Fibroblast of peridontal ligament (primary cell): ENCODE measurements around the gene SGPP1.
"Not testable (repeated sequence)": the region's sequence is repeated elsewhere in the genome, so short reads cannot be mapped to it uniquely, and the experiment has no call there.

Experiments used
- DNase-seq: peaks from one replicate; pipeline ENCODE4 v3.0.0-alpha.2; 2010; ENCODE audit errors: extremely low read depth

SGPP1 gene

DNA sequence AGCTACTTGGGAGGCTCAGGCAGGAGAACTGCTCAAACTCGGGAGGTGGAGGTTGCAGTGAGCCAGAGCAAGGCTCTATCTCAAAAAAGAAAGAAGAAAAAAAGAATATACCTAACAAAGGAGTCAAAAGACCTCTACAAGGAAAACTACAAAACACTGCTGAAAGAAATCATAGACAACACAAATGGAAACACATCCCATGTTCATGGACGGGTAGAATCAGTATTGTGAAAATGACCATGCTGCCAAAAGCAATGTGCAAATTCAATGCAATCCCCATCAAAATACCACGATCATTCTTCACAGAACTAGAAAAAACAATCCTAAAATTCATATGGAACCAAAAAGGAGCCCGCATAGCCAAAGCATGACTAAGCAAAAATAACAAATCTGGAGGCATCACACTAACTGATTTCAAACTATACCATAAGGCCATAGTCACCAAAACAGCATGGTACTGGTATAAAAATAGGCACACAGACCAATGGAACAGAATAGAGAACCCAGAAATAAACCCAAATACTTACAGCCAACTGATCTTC lies 91.7 kb downstream of the SGPP1 start:
- DNase-seq = not testable (repeated sequence)
